Hepatocyte (in vitro differentiated cells): Measurements from ENCODE around the gene G2E3. TPM values are rescaled to one million over a fixed set of nuclear protein-coding genes. Genes with fewer than 3 reads are reported as not detected.

ENCODE experiments used
- DNase-seq: peaks from one replicate; pipeline ENCODE4 v3.0.0-alpha.2; 2016; ENCODE audit warnings: low spot score
- H2AFZ ChIP-seq: fragments of 200-600 bp; sonication (generic); 2 replicates; pipeline ENCODE4 v1.6.0; 2016; ENCODE audit warnings: antibody characterized with exemption, mild to moderate bottlenecking
- H3K27ac ChIP-seq: fragments of 200-600 bp; sonication (generic); 2 replicates; pipeline ENCODE4 v1.5.1; 2016; ENCODE audit warnings: mild to moderate bottlenecking
- H3K27me3 ChIP-seq: fragments of 200-600 bp; sonication (generic); 2 replicates; pipeline ENCODE4 v1.6.1; 2016
- H3K36me3 ChIP-seq: fragments of 200-600 bp; sonication (generic); replicated peaks from 2 replicates; pipeline ENCODE4 v1.5.1; 2016; ENCODE audit warnings: low read depth; ENCODE audit not compliant: insufficient read depth
- H3K4me1 ChIP-seq: fragments of 200-600 bp; sonication (generic); 2 replicates; pipeline ENCODE4 v1.5.1; 2016; ENCODE audit warnings: mild to moderate bottlenecking, moderate library complexity; ENCODE audit not compliant: insufficient read depth
- H3K4me2 ChIP-seq: fragments of 200-600 bp; sonication (generic); 2 replicates; pipeline ENCODE4 v1.6.0; 2016
- H3K4me3 ChIP-seq: fragments of 200-600 bp; sonication (generic); 2 replicates; pipeline ENCODE4 v1.5.1; 2016; ENCODE audit warnings: mild to moderate bottlenecking
- H3K79me2 ChIP-seq: fragments of 200-600 bp; sonication (generic); 2 replicates; pipeline ENCODE4 v1.6.0; 2017; ENCODE audit warnings: mild to moderate bottlenecking
- H3K9me2 ChIP-seq: fragments of 200-600 bp; sonication (generic); replicated peaks from 2 replicates; pipeline ENCODE4 v1.6.0; 2017; ENCODE audit warnings: mild to moderate bottlenecking; ENCODE audit not compliant: insufficient read depth
- H3K9me3 ChIP-seq: fragments of 200-600 bp; sonication (generic); 2 replicates; pipeline ENCODE4 v1.5.1; 2016; ENCODE audit warnings: low read depth, mild to moderate bottlenecking
- H4K20me1 ChIP-seq: fragments of 200-600 bp; sonication (generic); 2 replicates; pipeline ENCODE4 v1.6.0; 2016; ENCODE audit warnings: mild to moderate bottlenecking; ENCODE audit not compliant: insufficient read depth, poor library complexity, severe bottlenecking
- EZH2 ChIP-seq: fragments of 200-600 bp; sonication (generic); IDR thresholded peaks from 2 replicates; pipeline ENCODE4 v1.6.1; 2016; ENCODE audit warnings: antibody characterized with exemption, mild to moderate bottlenecking, borderline replicate concordance
- EZH2phosphoT487 ChIP-seq: fragments of 200-600 bp; sonication (generic); IDR thresholded peaks from one replicate; pipeline ENCODE4 v1.6.1; 2018; ENCODE audit warnings: antibody characterized with exemption, mild to moderate bottlenecking, low read depth, moderate library complexity; ENCODE audit not compliant: unreplicated experiment, severe bottlenecking
- WGBS: methylation state at CpG from one replicate; pipeline ENCODE4 v1.1.6; 2016; ENCODE audit warnings: low lambda C conversion rate; ENCODE audit errors: missing lambda C conversion rate; 5-methylcytosine and 5-hydroxymethylcytosine counted together
- polyA plus RNA-seq: library from polyadenylated mRNA; unstranded; fragments of >200 nt; fragmentation: Nextera tagmentation; extraction: Ambion mirVana; gene quantifications from 2 replicates; pipeline ENCODE4 v1.2.1, GENCODE V29; 2016
- total RNA-seq: library from RNA; depleted of rRNA; stranded (reverse); fragments of >200 nt; gene quantifications from 2 replicates; pipeline ENCODE4 v1.2.3, GENCODE V29; 2014
- TF ChIP-seq, protein P1 (sequence below): fragments of 200-600 bp; sonication (generic); IDR thresholded peaks from 2 replicates; pipeline ENCODE4 v1.5.1; 2016; ENCODE audit warnings: antibody characterized with exemption, mild to moderate bottlenecking; ENCODE audit not compliant: poor library complexity

G2E3 gene, protein sequence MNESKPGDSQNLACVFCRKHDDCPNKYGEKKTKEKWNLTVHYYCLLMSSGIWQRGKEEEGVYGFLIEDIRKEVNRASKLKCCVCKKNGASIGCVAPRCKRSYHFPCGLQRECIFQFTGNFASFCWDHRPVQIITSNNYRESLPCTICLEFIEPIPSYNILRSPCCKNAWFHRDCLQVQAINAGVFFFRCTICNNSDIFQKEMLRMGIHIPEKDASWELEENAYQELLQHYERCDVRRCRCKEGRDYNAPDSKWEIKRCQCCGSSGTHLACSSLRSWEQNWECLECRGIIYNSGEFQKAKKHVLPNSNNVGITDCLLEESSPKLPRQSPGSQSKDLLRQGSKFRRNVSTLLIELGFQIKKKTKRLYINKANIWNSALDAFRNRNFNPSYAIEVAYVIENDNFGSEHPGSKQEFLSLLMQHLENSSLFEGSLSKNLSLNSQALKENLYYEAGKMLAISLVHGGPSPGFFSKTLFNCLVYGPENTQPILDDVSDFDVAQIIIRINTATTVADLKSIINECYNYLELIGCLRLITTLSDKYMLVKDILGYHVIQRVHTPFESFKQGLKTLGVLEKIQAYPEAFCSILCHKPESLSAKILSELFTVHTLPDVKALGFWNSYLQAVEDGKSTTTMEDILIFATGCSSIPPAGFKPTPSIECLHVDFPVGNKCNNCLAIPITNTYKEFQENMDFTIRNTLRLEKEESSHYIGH
- total RNA-seq (16.7 TPM in 2 replicates), polyA plus RNA-seq (8.9 and 9.7 TPM in 2 replicates)

DNA sequence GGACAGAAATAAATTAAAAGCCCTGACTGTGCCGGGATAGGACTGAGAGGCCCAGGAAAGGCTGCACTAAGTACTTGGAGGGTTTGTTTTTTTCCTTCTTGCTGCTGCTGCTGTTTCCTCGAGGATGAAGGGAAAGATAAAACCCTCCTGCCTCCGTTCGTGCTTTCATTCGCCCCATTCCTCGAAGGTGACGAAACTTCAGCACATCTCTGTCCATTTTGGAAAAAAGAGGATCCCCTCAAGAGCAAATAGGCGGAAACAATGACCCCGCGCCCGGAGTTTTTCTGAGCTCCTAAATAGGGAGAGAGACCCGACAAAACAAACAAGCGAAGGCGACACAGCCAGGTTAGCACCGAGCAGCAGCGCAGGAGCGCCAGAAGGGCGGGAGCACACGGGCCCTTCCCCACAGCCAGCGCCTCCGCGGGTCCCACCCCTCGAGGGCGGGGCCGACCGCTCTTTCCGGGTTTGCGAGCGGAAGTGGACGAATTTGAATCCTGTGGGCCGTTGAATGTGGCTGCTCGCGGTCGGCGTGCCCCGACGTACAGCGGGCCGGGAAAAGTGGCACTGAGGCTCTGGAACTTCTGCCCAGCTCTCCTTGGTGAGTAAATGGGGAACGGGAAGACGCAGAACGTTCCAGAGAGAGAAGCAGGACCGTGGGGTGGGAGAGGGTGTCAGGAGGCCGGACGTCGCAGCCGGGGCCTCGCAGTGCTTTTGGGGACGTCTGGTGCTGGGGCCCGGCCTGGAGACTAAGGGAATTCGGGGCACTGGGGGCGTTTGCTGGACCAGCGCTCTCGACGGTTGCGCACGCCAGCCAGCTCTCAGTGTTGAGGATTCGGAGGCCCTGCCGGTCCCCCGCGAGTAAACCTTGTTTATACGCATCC lies at the start of gene G2E3:
Gene G2E3 (plus strand): TSS at position 484 of the 881 bp plus-strand sequence. CDS start 21,922 bp downstream, outside the sequence.
- Histone ChIP-seq H3K4me3 (peak within 1 kb of the TSS; percentile 73), H3K27me3 (no peaks in the 10 kb centered on the region), H3K4me1 (peaks cover 8% of the 10 kb centered on the region), H3K79me2 (peaks cover 48% of the 10 kb centered on the region), H3K9me2 (no peaks in the 10 kb centered on the region), H3K27ac (peak within 1 kb of the TSS; percentile 92), H4K20me1 (peaks cover 8% of the 10 kb centered on the region), H3K9me3 (no peaks in the 10 kb centered on the region), H3K36me3 (no peaks in the 10 kb centered on the region), H3K4me2 (peak within 1 kb of the TSS; percentile 82), H2AFZ (peak within 1 kb of the TSS; percentile 95)
- no peak for TF ChIP-seq EZH2
- no peak for TF ChIP-seq EZH2phosphoT487
- TF ChIP-seq, protein P1, sequence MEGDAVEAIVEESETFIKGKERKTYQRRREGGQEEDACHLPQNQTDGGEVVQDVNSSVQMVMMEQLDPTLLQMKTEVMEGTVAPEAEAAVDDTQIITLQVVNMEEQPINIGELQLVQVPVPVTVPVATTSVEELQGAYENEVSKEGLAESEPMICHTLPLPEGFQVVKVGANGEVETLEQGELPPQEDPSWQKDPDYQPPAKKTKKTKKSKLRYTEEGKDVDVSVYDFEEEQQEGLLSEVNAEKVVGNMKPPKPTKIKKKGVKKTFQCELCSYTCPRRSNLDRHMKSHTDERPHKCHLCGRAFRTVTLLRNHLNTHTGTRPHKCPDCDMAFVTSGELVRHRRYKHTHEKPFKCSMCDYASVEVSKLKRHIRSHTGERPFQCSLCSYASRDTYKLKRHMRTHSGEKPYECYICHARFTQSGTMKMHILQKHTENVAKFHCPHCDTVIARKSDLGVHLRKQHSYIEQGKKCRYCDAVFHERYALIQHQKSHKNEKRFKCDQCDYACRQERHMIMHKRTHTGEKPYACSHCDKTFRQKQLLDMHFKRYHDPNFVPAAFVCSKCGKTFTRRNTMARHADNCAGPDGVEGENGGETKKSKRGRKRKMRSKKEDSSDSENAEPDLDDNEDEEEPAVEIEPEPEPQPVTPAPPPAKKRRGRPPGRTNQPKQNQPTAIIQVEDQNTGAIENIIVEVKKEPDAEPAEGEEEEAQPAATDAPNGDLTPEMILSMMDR, result no peak
- peak; percentile 94 for DNase-seq
- under 1% methylated on average over 62 of the region's 62 CpGs for WGBS

DNA sequence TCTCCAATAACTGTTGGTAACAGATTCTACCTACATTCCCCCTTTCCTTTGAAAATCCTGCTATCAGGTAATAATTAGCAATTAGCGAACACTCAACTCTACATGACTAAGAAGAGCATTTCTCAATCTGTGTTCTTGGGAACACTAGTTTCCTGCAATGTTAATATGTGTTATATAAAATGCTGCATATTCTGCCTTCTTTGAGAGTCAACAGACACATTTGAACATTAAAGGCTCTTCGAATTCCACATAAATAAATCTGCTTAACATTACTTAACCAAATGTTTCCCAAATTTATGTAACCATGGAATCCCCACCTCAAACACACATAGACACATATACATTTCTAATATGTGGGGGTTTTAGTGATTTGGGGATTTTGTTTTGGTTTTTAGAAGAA lies 41.2 kb upstream of the G2E3 start:
- H3K36me3 ChIP-seq, result no peaks in the 10 kb centered on the region
- H3K4me1 ChIP-seq, result no peaks in the 10 kb centered on the region
- no peaks in the 10 kb centered on the region for H4K20me1 ChIP-seq
- WGBS, result 88% methylated on average over 2 of the region's 2 CpGs
- no peak overlapping the region for H3K27ac ChIP-seq
- TF ChIP-seq EZH2 (no peak), EZH2phosphoT487 (no peak)
- TF ChIP-seq, protein P1, result no peak
- H3K27me3 ChIP-seq, result peaks cover 7% of the 10 kb centered on the region
- H3K9me2 ChIP-seq, result no peaks in the 10 kb centered on the region
- H3K79me2 ChIP-seq, result no peaks in the 10 kb centered on the region
- H3K4me2 ChIP-seq, result no peak overlapping the region
- no peak overlapping the region for H2AFZ ChIP-seq
- no peak overlapping the region for H3K4me3 ChIP-seq
- DNase-seq, result no peak
- no peaks in the 10 kb centered on the region for H3K9me3 ChIP-seq

DNA sequence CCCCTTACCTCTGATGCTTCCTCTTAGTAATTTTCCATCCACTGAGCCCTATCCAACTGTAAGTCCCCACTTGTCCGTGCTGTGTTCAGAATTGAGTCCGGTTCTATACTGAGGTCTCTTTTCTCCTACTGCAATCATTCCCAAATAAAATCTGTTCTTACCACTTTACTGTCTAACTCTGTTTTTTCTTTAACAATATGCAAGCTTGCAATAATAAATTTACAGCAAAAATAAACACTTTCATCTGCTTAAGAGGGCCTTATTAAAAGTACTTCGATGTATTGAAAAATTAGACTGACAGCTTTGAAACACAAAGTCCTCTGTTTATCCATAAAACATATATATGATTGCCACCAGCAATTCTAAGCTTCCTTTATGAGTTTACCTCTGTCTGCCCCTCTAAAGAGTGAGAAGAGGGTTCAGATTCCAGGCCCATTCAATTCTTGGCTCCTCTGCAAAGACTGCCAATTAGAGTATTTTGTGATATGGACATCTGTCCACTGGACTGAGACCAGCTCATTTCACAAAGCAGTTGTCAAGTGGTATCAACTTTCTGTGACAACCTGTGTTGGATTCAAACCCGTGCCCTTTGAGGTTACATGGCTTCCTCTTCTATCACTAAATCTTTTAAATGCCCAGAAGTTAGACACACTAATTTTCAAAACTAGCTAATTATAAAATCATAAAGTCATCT lies 39.9 kb upstream of the G2E3 start:
- no peaks in the 10 kb centered on the region for H4K20me1 ChIP-seq
- TF ChIP-seq, protein P1, result no peak
- TF ChIP-seq EZH2phosphoT487, result no peak
- TF ChIP-seq EZH2, result no peak
- 85% methylated on average over 4 of the region's 4 CpGs for WGBS
- no peak for DNase-seq
- H3K36me3 ChIP-seq, result no peaks in the 10 kb centered on the region
- H3K4me3 ChIP-seq, result no peak overlapping the region
- H3K9me3 ChIP-seq, result no peaks in the 10 kb centered on the region
- H3K79me2 ChIP-seq, result no peaks in the 10 kb centered on the region
- no peak overlapping the region for H2AFZ ChIP-seq
- H3K27ac ChIP-seq, result no peak overlapping the region
- H3K27me3 ChIP-seq, result peaks cover 7% of the 10 kb centered on the region
- H3K9me2 ChIP-seq, result no peaks in the 10 kb centered on the region
- no peak overlapping the region for H3K4me2 ChIP-seq
- H3K4me1 ChIP-seq, result no peaks in the 10 kb centered on the region
